SK-N-SH (cell line): ENCODE data around the gene SPACA1.

Source experiments
- ELF1 ChIP-seq: IDR thresholded peaks from 2 replicates; pipeline ENCODE4 v1.4.0; 2012
- EP300 ChIP-seq, 2 experiments: IDR thresholded peaks; 2 replicates each; pipeline versions ENCODE4 v1.4.0 to v1.6.1; 2012; ENCODE audit warnings: borderline replicate concordance in 1 of 2, low read depth in 1 of 2, low read length in 1 of 2
- GATA2 ChIP-seq: sonication (generic); formaldehyde crosslinking; IDR thresholded peaks from 2 replicates; pipeline ENCODE4 v1.5.0; 2020; ENCODE audit warnings: mild to moderate bottlenecking, missing genetic modification reagents
- POLR2AphosphoS5 ChIP-seq: IDR thresholded peaks from 2 replicates; pipeline ENCODE4 v1.6.1; 2012; ENCODE audit warnings: low read depth, low read length
- SIN3A ChIP-seq: IDR thresholded peaks from 2 replicates; pipeline ENCODE4 v1.6.1; 2012; ENCODE audit warnings: low read depth, mild to moderate bottlenecking, low read length, moderate library complexity, borderline replicate concordance
- TAF1 ChIP-seq: IDR thresholded peaks from 2 replicates; pipeline ENCODE4 v1.6.1; 2012; ENCODE audit warnings: low read depth, mild to moderate bottlenecking, low read length, moderate library complexity, borderline replicate concordance
- TF ChIP-seq, protein P1 (sequence below): IDR thresholded peaks from 2 replicates; pipeline ENCODE4 v1.4.0; 2012; ENCODE audit warnings: low read depth, borderline replicate concordance
- TF ChIP-seq, protein P2 (sequence below): fragments of 200-600 bp; sonication (generic); IDR thresholded peaks from 2 replicates; pipeline ENCODE4 v1.6.1; 2017; ENCODE audit warnings: antibody characterized with exemption, mild to moderate bottlenecking, moderate library complexity
- TF ChIP-seq, protein P3 (sequence below): IDR thresholded peaks from 2 replicates; pipeline ENCODE4 v1.6.1; 2012; ENCODE audit warnings: mild to moderate bottlenecking, low read depth, low read length, moderate library complexity
- TF ChIP-seq, protein P4 (sequence below): IDR thresholded peaks from 2 replicates; pipeline ENCODE4 v1.4.0; 2012; ENCODE audit warnings: low read depth

DNA sequence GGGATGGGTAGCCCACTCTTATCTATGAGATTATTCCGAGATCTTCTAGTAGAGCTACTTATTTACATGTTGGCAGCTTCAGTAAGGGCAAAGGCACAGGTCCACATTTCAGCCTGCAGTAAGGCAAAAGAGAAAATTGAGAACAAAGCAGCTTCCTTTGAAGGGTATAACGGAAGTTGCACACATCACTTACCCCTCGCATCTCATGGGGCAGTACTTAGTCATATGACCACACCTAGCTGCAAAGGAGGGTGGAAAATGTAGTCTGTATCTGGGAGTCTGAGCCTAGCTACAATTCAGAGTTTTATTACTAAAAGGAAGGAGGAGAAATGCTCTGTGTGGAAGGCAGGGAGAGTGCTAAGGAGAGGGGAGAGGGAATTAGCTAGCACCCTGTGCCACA lies 29.7 kb downstream of the SPACA1 start:
- TF ChIP-seq SIN3A (no peak), GATA2 (CRISPR knock-in tag) (no peak), EP300 (IDR thresholded peaks at IDR 0.05; ENCODE audit: borderline replicate concordance in 1 of 2, low read depth in 1 of 2, low read length in 1 of 2) (no peak), ELF1 (no peak), POLR2AphosphoS5 (no peak), TAF1 (no peak)
- TF ChIP-seq, protein P1, sequence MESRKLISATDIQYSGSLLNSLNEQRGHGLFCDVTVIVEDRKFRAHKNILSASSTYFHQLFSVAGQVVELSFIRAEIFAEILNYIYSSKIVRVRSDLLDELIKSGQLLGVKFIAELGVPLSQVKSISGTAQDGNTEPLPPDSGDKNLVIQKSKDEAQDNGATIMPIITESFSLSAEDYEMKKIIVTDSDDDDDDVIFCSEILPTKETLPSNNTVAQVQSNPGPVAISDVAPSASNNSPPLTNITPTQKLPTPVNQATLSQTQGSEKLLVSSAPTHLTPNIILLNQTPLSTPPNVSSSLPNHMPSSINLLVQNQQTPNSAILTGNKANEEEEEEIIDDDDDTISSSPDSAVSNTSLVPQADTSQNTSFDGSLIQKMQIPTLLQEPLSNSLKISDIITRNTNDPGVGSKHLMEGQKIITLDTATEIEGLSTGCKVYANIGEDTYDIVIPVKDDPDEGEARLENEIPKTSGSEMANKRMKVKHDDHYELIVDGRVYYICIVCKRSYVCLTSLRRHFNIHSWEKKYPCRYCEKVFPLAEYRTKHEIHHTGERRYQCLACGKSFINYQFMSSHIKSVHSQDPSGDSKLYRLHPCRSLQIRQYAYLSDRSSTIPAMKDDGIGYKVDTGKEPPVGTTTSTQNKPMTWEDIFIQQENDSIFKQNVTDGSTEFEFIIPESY = no peak
- TF ChIP-seq, protein P2, sequence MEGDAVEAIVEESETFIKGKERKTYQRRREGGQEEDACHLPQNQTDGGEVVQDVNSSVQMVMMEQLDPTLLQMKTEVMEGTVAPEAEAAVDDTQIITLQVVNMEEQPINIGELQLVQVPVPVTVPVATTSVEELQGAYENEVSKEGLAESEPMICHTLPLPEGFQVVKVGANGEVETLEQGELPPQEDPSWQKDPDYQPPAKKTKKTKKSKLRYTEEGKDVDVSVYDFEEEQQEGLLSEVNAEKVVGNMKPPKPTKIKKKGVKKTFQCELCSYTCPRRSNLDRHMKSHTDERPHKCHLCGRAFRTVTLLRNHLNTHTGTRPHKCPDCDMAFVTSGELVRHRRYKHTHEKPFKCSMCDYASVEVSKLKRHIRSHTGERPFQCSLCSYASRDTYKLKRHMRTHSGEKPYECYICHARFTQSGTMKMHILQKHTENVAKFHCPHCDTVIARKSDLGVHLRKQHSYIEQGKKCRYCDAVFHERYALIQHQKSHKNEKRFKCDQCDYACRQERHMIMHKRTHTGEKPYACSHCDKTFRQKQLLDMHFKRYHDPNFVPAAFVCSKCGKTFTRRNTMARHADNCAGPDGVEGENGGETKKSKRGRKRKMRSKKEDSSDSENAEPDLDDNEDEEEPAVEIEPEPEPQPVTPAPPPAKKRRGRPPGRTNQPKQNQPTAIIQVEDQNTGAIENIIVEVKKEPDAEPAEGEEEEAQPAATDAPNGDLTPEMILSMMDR = no peak
- TF ChIP-seq, protein P3, sequence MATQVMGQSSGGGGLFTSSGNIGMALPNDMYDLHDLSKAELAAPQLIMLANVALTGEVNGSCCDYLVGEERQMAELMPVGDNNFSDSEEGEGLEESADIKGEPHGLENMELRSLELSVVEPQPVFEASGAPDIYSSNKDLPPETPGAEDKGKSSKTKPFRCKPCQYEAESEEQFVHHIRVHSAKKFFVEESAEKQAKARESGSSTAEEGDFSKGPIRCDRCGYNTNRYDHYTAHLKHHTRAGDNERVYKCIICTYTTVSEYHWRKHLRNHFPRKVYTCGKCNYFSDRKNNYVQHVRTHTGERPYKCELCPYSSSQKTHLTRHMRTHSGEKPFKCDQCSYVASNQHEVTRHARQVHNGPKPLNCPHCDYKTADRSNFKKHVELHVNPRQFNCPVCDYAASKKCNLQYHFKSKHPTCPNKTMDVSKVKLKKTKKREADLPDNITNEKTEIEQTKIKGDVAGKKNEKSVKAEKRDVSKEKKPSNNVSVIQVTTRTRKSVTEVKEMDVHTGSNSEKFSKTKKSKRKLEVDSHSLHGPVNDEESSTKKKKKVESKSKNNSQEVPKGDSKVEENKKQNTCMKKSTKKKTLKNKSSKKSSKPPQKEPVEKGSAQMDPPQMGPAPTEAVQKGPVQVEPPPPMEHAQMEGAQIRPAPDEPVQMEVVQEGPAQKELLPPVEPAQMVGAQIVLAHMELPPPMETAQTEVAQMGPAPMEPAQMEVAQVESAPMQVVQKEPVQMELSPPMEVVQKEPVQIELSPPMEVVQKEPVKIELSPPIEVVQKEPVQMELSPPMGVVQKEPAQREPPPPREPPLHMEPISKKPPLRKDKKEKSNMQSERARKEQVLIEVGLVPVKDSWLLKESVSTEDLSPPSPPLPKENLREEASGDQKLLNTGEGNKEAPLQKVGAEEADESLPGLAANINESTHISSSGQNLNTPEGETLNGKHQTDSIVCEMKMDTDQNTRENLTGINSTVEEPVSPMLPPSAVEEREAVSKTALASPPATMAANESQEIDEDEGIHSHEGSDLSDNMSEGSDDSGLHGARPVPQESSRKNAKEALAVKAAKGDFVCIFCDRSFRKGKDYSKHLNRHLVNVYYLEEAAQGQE = no peak
- TF ChIP-seq, protein P4, sequence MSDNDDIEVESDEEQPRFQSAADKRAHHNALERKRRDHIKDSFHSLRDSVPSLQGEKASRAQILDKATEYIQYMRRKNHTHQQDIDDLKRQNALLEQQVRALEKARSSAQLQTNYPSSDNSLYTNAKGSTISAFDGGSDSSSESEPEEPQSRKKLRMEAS = no peak
